Measurements from ENCODE around the gene P2RX3. TPM values are rescaled to one million over a fixed set of nuclear protein-coding genes. Genes with fewer than 3 reads are reported as not detected.

The P2RX3 gene
- total and polyA plus RNA-seq, 10 of the 15 experiments (the other 5 are each of a cell fraction or from before 2014, with no cell fraction given), result 0.05 to 0.12 TPM; not detected in 8

DNA sequence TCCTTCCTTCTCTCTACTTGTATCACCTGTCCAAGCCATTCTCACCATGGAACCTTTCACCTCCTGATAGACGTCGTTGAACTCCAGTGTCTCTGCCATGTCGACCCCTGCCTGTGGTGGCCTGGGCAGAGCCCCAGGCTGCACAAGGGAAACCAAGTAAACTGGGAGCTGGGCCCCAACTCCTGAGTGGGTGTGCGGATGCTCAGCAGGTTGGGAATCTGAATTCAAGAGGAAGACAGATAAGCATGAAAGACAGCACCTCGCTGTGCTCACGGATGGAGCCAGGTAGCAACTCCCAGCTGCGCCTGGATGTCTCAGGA is 3.2 kb upstream of the P2RX3 start:
- Histone ChIP-seq H3K4me3 (peak overlapping the region; percentile 87), H3K9me3 (replicated peaks; ENCODE audit: control insufficient read depth, insufficient read depth, low read length) (no peaks in the 10 kb centered on the region), H2AFZ (ENCODE audit: control insufficient read depth, low read depth, low read length) (peak overlapping the region; percentile 73), H3K36me3 (ENCODE audit: control insufficient read depth in 2 of 2, insufficient read depth in 2 of 2, low read length in 1 of 2) (peaks cover 16 to 23% of the 10 kb centered on the region in 2 experiments), H3K4me2 (ENCODE audit: control insufficient read depth, insufficient read depth) (peak overlapping the region; percentile 97), H3K27ac (ENCODE audit: control insufficient read depth, insufficient read depth) (peak overlapping the region; percentile 81), H3K4me1 (ENCODE audit: control insufficient read depth, insufficient read depth, low read length) (peaks cover 10% of the 10 kb centered on the region), H3K9ac (ENCODE audit: control insufficient read depth, insufficient read depth, low read length) (peak overlapping the region; percentile 88), H3K27me3 (replicated peaks in 1 of 2; ENCODE audit: control insufficient read depth in 2 of 2, insufficient read depth in 2 of 2, low read length in 1 of 2) (no peaks in the 10 kb centered on the region; a peak in 1 of 4 replicates), H4K20me1 (ENCODE audit: control insufficient read depth, insufficient read depth) (no peaks in the 10 kb centered on the region), H3K79me2 (ENCODE audit: control insufficient read depth, insufficient read depth, low read length) (peaks cover 29% of the 10 kb centered on the region)
- CTCF ChIA-PET, result interaction anchor here (0.6 to 3.2 kb wide), 6 partner anchors 9 to 1478 kb away, joined by 3 to 13 read pairs (median 4); partner anchors contain the start of gene TNKS1BP1
- intact Hi-C loops (cut with micrococcal nuclease; ENCODE audit: unreplicated experiment), result no loop called here
- FAIRE-seq, result peak; percentile 13
- TF ChIP-seq HDAC6 (IDR thresholded peaks at IDR 0.05; ENCODE audit: unreplicated experiment) (no peak), EP300 (IDR thresholded peaks at IDR 0.05; ENCODE audit: borderline replicate concordance in 1 of 2, control insufficient read depth in 1 of 2, low read depth in 2 of 2, low read length in 2 of 2) (no peak), NRF1 (conservative IDR thresholded peaks at IDR 0.05; ENCODE audit: low read depth, low read length) (no peak), SMC3 (IDR thresholded peaks at IDR 0.05; ENCODE audit: borderline replicate concordance, low read length) (no peak), ETV6 (conservative IDR thresholded peaks at IDR 0.05 in 1 of 2, IDR thresholded peaks at IDR 0.05 in 1 of 2; ENCODE audit: borderline replicate concordance in 1 of 2, low read depth in 1 of 2) (no peak), SMAD1 (IDR thresholded peaks at IDR 0.05; ENCODE audit: low read depth, partially characterized antibody) (no peak), NBN (IDR thresholded peaks at IDR 0.05) (no peak), KDM1A (IDR thresholded peaks at IDR 0.05; ENCODE audit: borderline replicate concordance) (no peak), RELA (IDR thresholded peaks at IDR 0.05; ENCODE audit: borderline replicate concordance, partially characterized antibody) (no peak), IKZF1 (conservative IDR thresholded peaks at IDR 0.05) (no peak), STAT1 (conservative IDR thresholded peaks at IDR 0.05) (no peak)
- TF ChIP-seq, protein P1, sequence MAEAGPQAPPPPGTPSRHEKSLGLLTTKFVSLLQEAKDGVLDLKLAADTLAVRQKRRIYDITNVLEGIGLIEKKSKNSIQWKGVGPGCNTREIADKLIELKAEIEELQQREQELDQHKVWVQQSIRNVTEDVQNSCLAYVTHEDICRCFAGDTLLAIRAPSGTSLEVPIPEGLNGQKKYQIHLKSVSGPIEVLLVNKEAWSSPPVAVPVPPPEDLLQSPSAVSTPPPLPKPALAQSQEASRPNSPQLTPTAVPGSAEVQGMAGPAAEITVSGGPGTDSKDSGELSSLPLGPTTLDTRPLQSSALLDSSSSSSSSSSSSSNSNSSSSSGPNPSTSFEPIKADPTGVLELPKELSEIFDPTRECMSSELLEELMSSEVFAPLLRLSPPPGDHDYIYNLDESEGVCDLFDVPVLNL (IDR thresholded peaks at IDR 0.05; ENCODE audit: low read depth, low read length), result no peak
- TF ChIP-seq, protein P2, sequence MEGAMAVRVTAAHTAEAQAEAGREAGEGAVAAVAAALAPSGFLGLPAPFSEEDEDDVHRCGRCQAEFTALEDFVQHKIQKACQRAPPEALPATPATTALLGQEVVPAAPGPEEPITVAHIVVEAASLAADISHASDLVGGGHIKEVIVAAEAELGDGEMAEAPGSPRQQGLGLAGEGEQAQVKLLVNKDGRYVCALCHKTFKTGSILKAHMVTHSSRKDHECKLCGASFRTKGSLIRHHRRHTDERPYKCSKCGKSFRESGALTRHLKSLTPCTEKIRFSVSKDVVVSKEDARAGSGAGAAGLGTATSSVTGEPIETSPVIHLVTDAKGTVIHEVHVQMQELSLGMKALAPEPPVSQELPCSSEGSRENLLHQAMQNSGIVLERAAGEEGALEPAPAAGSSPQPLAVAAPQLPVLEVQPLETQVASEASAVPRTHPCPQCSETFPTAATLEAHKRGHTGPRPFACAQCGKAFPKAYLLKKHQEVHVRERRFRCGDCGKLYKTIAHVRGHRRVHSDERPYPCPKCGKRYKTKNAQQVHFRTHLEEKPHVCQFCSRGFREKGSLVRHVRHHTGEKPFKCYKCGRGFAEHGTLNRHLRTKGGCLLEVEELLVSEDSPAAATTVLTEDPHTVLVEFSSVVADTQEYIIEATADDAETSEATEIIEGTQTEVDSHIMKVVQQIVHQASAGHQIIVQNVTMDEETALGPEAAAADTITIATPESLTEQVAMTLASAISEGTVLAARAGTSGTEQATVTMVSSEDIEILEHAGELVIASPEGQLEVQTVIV (IDR thresholded peaks at IDR 0.05; ENCODE audit: borderline replicate concordance, partially characterized antibody), result no peak
- SMC1A ChIA-PET (ENCODE audit: uncharacterized antibody, unreplicated experiment), result interaction anchor here (4.2 kb wide), 1 partner anchor 9 kb away, joined by 20 read pairs; the partner anchor contains the start of gene TNKS1BP1
- peak; percentile 3; the same call in 2 of the 3 replicates for ATAC-seq
- RAD21 ChIA-PET (ENCODE audit: unreplicated experiment), result interaction anchor here (1.1 to 2.9 kb wide), 4 partner anchors 9 to 14 kb away, joined by 3 to 14 read pairs (median 6); partner anchors contain the start of gene TNKS1BP1
- DNase-seq (ENCODE audit: low read depth, low spot score), result no peak
- in situ Hi-C loops (cut with MboI), result loop anchor here (25.0 kb wide), 2 partner anchors 1177 to 1252 kb away; partner anchors contain the start of genes LPXN, OR5B21 and ZFP91
- 1% methylated on average over 7 of the region's 7 CpGs for WGBS (ENCODE audit: insufficient coverage, insufficient replicate concordance, low lambda C conversion rate, missing lambda C conversion rate)
- POLR2A ChIA-PET, result interaction anchor here (1.3 to 4.5 kb wide), 2 partner anchors 10 to 12 kb away, joined by 4 to 35 read pairs; partner anchors contain the start of gene TNKS1BP1
- BruUV-seq (replicated peaks), result no TSS peak
